ENCODE measurements around the gene KCMF1. TPM values are rescaled to one million over a fixed set of nuclear protein-coding genes. Genes with fewer than 3 reads are reported as not detected.
A peak's percentile ranks its signal among the peaks of the same experiment; 100 is the strongest.

The KCMF1 gene
- total RNA-seq, 2 donors from 2014 or later: 40.6 to 46.7 TPM

DNA sequence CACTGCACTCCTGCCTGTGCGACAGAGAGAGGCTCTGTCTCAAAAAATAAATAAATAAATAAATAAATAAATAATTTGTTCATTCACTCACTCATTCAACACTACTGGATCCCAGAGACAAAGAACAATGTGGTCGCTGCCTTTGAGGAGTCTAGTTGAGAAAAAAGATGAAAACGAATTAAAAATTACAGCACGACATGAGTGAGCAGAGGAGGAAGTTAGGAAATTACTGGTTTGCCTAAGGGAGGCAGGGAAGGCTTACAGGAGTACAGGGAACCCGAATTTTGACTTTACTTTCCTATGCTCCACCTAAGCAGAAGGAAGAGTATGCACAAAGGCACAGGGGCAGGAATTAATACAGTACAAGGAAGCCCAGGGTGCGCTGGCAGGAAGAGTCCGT lies 4.2 kb upstream of the KCMF1 start:
- TF ChIP-seq, protein P1, sequence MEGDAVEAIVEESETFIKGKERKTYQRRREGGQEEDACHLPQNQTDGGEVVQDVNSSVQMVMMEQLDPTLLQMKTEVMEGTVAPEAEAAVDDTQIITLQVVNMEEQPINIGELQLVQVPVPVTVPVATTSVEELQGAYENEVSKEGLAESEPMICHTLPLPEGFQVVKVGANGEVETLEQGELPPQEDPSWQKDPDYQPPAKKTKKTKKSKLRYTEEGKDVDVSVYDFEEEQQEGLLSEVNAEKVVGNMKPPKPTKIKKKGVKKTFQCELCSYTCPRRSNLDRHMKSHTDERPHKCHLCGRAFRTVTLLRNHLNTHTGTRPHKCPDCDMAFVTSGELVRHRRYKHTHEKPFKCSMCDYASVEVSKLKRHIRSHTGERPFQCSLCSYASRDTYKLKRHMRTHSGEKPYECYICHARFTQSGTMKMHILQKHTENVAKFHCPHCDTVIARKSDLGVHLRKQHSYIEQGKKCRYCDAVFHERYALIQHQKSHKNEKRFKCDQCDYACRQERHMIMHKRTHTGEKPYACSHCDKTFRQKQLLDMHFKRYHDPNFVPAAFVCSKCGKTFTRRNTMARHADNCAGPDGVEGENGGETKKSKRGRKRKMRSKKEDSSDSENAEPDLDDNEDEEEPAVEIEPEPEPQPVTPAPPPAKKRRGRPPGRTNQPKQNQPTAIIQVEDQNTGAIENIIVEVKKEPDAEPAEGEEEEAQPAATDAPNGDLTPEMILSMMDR (IDR thresholded peaks at IDR 0.05): no peak
- Histone ChIP-seq H3K9me3 (no peaks in the 10 kb centered on the region), H3K4me1 (ENCODE audit: control insufficient read depth in 1 of 2, low read depth in 2 of 2) (peaks cover 13 to 20% of the 10 kb centered on the region in 2 donors), H3K27me3 (replicated peaks; ENCODE audit: insufficient read depth) (no peaks in the 10 kb centered on the region), H3K27ac (no peak overlapping the region), H3K4me3 (no peak overlapping the region), H3K36me3 (peaks cover 10% of the 10 kb centered on the region)
- ATAC-seq (ENCODE audit: insufficient number of reproducible peaks, low FRiP score, low read depth): no peak
- no peak for DNase-seq (ENCODE audit: low spot score)

DNA sequence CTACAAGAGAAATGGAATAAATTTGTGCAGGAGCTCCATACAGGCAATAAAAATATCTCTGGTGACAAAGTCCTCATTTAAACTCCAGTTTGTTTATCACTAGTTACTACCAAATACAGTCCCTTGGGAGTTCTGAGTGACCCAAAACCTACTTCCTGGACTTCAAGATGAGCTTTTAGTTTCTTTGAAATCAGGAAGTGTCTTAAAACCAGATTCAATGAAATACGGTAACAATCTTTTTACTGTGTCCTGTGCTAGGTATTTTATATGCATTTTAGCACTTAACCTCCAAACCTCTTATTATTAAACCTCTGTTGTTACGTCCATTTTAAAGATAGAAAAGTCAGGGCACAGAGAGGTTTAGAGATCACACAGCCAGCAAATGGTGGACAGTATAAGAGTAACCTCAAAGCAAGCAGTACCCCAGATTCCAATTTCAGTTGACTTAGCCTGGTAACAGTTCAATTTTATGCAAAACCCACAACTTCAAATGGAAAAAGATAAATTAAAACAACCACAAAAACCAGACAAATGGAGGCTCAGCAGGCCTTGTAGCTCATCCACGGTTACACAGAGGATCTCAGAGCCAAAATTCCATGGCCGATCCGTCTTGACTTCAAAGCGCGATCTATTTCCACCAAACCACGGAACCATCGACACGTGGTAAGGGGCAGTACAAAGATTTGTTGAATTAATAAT lies 1.3 kb upstream of the KCMF1 start:
- no peak for DNase-seq (ENCODE audit: low spot score)
- Histone ChIP-seq H3K4me3 (peak overlapping the region; percentile 76), H3K36me3 (peaks cover 2% of the 10 kb centered on the region), H3K9me3 (no peaks in the 10 kb centered on the region), H3K4me1 (ENCODE audit: control insufficient read depth in 1 of 2, low read depth in 2 of 2) (peaks cover 22 to 42% of the 10 kb centered on the region in 2 donors), H3K27me3 (replicated peaks; ENCODE audit: insufficient read depth) (no peaks in the 10 kb centered on the region), H3K27ac (peak overlapping the region; percentile 82 to 92)
- TF ChIP-seq, protein P1 (IDR thresholded peaks at IDR 0.05): no peak
- no peak for ATAC-seq (ENCODE audit: insufficient number of reproducible peaks, low FRiP score, low read depth)

DNA sequence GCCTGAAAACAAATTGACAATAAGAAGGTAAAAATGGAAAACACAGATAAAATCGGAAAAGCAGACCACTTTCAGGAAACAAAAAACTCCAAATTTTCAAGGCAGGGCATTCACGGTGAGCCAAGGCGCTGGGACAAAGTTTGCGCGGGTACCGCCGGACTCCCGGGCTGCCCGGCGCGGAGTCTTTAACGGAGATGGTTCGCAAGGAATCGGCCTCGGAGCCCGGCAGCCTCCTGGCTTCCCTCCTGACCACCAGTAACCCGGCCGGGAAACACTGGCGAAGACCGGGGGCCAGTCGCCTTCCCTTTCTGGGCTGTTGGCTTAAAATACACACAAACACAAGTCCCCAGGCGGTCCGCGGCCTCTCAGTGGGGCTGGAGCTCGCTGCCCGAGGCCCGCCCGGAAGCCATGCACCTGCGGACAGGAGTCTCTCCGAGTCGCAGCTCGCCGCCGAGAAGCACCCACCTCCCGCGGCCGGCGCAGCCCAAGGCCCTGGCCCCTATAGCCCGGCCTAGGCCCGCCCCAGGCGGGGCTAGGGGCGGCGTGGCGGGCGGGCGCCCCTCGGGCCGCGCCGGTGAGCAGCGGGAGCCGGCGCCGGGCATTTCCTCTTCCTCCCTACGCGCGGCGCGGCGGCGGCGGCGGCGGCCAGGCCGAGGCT lies 622 bp upstream of the KCMF1 start:
- no peaks in the 10 kb centered on the region for H3K36me3 ChIP-seq
- H3K9me3 ChIP-seq: no peaks in the 10 kb centered on the region
- H3K27ac ChIP-seq: peak overlapping the region; percentile 82 to 92
- peaks cover 22 to 46% of the 10 kb centered on the region in 2 donors for H3K4me1 ChIP-seq (ENCODE audit: control insufficient read depth in 1 of 2, low read depth in 2 of 2)
- DNase-seq (ENCODE audit: low spot score): no peak
- no peaks in the 10 kb centered on the region for H3K27me3 ChIP-seq (replicated peaks; ENCODE audit: insufficient read depth)
- ATAC-seq (ENCODE audit: insufficient number of reproducible peaks, low FRiP score, low read depth): peak; percentile 17
- H3K4me3 ChIP-seq: peak overlapping the region; percentile 76
- TF ChIP-seq, protein P1 (IDR thresholded peaks at IDR 0.05): no peak

DNA sequence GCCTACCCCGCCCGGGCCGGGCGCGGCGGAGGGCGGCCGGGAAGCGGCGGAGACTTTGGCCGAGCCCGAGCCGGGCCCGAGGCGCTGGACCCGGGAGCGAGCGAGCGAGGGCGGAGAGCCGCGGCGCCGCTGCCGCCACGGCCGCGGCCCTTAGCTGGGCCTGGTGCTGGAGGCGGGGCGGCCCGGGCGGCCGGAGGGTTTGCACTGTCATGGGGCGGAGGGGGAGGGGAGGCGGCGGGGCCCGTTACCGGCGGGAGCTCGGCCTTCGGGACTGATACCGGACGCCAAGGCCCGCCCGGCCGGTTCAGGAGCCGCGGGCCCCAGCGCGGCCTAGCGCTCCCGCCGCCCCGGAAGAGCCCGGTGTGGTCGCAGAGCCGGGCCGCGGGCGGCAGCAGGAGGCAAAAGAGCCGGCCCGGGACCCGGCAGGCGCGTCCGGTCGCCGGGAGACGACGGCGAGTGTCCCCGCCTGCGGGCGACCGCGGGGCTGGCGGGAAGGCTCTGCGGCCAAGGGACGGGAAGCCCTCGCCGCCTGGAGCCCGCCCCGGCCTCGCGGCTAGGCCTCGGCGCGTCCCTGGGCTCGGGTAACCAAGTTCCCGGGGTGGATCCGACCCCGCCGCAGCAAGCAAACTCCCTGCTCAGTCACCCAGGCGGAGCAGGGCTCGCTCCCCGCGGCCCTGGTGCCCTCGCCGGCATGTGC lies 697 bp downstream of the KCMF1 start:
- Histone ChIP-seq H3K4me1 (ENCODE audit: control insufficient read depth in 1 of 2, low read depth in 2 of 2) (peaks cover 31 to 57% of the 10 kb centered on the region in 2 donors), H3K9me3 (no peaks in the 10 kb centered on the region), H3K27ac (peak overlapping the region; percentile 87 to 91), H3K36me3 (no peaks in the 10 kb centered on the region), H3K4me3 (peak overlapping the region; percentile 77), H3K27me3 (replicated peaks; ENCODE audit: insufficient read depth) (no peaks in the 10 kb centered on the region)
- no peak for DNase-seq (ENCODE audit: low spot score)
- TF ChIP-seq, protein P1 (IDR thresholded peaks at IDR 0.05): no peak
- ATAC-seq (ENCODE audit: insufficient number of reproducible peaks, low FRiP score, low read depth): peak; percentile 67

DNA sequence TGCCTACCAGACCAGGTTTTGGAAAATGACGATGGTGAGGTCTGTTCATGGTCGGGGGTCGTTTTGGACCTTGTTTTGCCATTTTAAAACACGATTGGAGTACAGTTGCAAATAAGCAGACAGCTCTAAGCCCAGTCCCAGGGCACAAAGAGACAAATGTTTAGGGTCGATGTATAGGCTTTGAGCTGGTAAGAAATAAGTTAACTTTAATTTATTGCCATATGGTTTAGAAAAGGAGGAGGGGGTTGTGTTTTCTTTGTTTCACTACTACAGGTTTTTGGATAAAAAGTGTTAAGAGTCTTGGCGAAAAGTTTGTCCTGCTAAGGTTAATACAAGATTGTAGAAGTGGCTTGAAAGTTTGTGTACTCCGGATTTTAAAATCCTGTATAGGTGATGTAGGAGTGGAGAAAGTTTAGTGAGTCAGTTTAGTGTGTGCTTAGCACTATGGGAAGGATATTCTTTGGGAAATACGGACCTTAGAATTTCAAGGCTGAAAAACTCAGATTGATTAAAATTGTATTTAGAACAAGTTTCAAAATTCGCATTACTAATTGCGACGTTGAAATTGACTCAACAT lies 1.3 kb downstream of the KCMF1 start:
- H3K4me3 ChIP-seq: peak overlapping the region; percentile 77
- TF ChIP-seq, protein P1 (IDR thresholded peaks at IDR 0.05): no peak
- H3K27ac ChIP-seq: peak overlapping the region; percentile 87 to 91
- ATAC-seq (ENCODE audit: insufficient number of reproducible peaks, low FRiP score, low read depth): no peak
- no peak for DNase-seq (ENCODE audit: low spot score)
- peaks cover 36 to 61% of the 10 kb centered on the region in 2 donors for H3K4me1 ChIP-seq (ENCODE audit: control insufficient read depth in 1 of 2, low read depth in 2 of 2)
- no peaks in the 10 kb centered on the region for H3K36me3 ChIP-seq
- no peaks in the 10 kb centered on the region for H3K9me3 ChIP-seq
- no peaks in the 10 kb centered on the region for H3K27me3 ChIP-seq (replicated peaks; ENCODE audit: insufficient read depth)

All from thoracic aorta (tissue), 2 donors.